Loucy (cell line): ENCODE data around the gene HMGXB4.

Source experiments
- CTCF ChIP-seq: fragments of 200-600 bp; sonication (generic); conservative IDR thresholded peaks from 2 replicates; pipeline ENCODE4 v1.5.1; 2014; ENCODE audit warnings: mild to moderate bottlenecking, antibody characterized with exemption, low read length
- EZH2phosphoT487 ChIP-seq: fragments of 200-600 bp; IDR thresholded peaks from 2 replicates; pipeline ENCODE4 v1.6.1; 2018; ENCODE audit warnings: antibody characterized with exemption, mild to moderate bottlenecking, moderate library complexity, borderline replicate concordance

GRCh38 chr22:35314161-35314942, 57.1 kb downstream of the HMGXB4 start:
- TF ChIP-seq CTCF, result no peak
- no peak for TF ChIP-seq EZH2phosphoT487
